GM21390 (cell line): ENCODE data around the gene C11orf91.
A peak's percentile ranks its signal among the peaks of the same experiment; 100 is the strongest.
"Not testable (repeated sequence)": the region's sequence is repeated elsewhere in the genome, so short reads cannot be mapped to it uniquely, and the experiment has no call there.

ENCODE experiments used
- ATAC-seq: cut with Tn5 transposase; IDR thresholded peaks from one replicate; pipeline ENCODE4 v1.9.1; 2021; ENCODE audit not compliant: unreplicated experiment

Gene C11orf91

DNA sequence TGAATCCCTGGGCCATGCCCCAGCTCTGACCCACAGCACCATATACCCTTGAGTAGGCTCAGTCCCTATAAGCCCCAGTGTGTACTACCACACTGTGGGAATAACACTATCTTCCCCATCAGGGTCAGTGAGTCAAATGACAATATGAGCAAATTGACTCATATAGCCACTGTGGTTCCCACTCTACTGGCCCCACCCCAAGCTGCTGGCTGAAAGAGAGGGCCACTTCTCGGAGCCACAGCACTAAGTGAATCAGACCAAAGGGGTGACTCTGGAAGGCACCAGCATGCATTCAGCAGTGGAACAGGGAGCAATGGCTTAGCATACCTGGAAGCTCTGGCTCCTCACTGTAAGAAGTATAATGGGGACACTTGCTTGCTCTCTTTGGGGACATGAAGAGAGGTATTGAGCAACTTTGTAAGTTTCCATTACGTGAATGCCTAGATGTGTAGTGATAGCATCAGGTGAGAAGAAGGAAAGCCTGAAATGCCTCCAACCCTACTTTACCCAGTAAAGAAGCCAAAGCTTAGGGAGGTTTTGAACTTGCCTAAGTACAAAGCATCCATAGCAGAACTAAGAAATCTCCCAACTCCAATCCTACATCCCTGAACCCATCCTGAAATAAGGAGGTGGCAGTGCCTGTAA, 22.1 kb upstream of the C11orf91 start:
- peak; percentile 71 for ATAC-seq

DNA sequence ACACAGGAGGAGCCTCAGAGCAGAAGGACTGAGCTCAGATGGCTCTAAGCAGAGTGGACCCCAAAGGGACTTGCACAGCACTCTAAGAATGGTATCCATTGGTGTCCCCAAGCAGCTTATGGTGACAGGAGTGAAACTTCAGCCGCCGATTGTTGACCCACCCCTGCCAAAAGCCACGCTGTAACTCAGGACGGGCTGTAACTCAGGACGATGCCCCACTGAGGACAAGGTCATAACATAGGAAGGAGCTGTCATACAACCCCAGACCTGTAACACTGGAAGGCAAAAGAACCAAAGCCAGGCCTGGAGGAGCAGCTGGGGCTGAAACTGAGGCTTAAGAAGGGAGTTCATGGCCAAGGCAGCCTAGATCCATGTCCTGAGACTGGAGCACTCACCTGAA, 21.4 kb upstream of the C11orf91 start:
- ATAC-seq = no peak

DNA sequence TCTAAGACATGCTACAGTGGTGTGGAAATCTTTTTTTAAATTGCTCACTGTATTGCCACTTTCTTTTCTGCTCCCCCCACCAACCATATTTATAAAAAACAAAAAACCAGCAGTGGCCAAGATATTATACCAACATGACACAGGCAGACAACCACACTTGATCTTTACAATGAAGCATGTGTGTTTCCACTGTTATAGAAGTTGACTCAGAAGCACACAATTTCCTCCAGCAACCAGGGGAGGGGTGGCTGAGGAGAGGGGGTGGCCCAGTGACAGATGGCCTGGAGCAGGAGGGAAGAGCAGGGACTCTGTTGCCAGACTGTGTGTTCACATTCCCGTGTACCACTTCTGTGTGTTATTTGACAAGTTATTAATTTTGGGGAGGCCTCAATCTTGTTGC, 20.8 kb upstream of the C11orf91 start:
- no peak for ATAC-seq

DNA sequence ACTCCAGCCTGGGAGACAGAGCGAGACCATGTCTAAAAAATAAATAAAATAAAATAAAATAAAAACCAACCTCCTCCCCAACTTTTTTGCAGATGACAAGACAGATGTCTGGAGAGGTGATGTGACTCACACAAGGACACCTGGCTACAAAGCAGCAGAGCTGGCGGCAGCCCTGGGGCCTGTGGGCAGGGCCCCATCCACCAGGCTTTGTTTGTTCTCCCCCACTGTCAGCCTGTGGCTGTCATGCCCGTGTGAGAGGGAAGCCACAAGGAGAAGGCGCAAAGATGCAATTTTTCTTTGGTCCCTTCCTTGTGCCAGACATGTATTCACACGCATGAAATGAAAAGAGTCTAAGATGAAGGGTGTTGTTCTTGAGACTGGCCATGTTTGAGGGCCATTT, 19.0 kb upstream of the C11orf91 start:
- ATAC-seq = no peak

DNA sequence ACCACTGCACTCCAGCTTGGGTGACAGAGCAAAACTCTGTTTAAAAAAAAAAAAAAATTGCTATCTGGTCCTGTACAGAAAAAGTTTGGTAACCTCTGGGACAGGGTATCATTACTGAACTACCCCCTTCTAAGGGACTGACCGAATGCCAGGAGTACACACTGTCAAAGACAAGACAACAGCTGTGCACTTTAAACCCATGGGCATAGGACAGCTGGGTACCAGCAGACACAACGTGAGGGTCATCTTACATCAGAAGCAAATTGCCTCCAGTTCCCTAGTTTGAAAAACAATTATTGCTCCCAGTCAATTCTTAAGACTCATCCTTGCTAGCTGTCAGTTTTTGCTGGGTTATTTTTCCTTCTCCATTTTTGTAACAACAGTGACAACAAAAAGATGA, 17.8 kb upstream of the C11orf91 start:
- ATAC-seq = no peak

DNA sequence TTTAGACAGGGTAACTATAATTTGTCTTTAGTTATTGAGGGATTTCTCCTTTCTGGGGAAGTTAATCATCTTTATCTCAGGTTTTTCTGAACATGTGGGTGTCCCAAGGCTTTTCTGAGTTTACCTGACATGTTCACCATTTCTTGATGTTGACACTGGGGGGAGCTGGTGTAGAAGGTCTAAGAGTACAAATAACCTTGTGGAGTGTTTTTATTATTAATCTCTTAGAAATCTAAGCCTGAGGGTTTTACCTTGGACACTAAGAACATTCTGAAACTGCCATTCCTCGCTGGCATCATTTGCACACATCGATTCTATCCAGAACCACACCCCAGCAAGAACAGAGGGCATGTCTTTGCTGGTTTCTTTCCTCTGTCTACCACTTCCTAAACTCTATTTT, 15.6 kb upstream of the C11orf91 start:
- ATAC-seq = no peak

DNA sequence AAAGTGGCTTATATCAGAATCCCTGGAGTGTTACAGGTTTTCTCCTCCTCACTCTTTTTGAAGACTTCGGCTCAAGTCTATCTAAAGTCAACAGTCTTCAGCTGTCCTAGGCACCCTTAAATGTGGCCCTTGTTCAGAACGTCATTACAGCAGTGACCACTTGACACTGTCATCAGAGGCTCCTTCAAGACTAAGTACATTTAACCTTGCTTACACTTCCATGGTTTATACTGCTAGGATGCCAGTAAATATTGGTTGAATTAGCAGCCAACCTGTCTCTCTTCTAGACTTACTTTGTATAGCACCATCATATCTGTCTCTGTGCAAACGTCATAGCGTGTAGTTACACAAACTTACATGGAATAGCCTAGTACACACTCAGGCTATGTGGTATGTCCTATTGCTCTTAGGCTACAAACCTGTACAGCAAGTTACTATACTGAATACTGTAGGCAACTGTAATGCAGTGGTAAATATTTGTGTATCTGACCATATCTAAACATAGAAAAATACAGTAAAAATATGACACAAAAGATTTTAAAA, 13.3 kb upstream of the C11orf91 start:
- ATAC-seq = no peak

DNA sequence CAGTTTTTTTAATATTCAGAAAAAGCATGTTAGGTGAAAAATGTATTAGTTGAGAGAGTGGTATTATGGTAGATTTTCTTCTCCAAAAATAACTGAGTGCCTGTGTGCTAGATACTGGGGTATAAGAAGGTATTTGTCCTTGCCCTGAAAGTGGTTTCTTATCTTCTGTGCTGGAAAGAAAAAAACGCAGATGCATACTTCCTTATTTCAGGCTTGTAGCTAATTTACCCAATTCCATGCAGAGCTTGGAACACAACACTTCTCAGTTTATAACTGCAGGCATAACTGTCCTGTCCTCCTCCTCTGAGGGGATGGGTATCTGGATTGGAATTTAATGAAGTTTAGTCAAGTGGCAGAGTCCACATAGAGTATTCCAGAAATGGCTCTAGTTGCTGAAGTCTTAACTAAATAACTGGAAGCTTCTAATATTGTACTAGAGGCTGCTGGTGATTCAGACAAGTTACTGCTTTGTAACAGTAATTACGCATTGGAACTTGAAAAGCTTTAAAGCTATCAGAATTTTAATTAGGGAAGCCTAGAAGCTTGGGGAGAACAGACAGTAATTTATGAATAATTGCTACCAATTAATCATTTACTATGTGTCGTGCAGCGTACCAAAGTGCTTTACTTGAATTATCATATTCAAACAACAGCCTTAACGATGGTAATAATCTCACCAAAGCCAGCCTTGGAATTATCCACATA, 12.7 kb upstream of the C11orf91 start:
- no peak for ATAC-seq

DNA sequence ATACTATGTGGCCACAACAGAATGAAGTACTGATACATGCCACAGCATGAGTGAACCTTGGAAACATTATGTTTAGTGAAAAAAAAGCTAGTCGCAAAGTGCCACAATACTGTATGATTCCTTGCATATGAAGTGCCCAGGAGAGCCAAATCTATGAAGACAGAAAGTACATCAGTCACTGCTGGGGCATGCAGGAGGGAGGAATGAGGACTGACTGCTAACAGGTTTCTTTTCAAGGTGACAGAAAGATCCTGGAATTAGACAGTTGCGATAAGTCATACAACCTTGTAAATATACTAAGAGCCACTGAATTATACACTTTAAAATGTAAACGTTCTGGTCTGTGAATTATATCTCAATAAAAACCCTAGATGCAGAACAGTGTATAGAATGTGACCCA, 11.8 kb upstream of the C11orf91 start:
- no peak for ATAC-seq

DNA sequence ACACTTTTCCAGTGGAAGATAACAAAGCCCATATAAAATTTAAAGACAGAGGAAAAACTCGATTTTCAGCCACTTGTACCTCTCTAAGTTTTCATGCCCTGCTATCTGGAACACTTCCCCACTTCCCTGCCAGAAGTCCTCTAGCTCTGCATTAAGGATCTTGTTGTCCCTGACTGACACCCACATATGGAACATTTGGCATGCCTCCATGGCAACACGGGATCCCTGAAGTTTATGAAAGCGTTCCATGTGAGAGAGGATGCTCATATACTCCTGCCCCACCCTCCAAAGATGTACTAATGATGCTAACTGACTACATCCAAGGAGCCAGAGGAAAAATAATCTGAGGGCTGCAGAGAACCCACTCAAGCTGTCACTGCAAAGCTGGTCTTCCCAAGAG, 8.8 kb upstream of the C11orf91 start:
- ATAC-seq = no peak

DNA sequence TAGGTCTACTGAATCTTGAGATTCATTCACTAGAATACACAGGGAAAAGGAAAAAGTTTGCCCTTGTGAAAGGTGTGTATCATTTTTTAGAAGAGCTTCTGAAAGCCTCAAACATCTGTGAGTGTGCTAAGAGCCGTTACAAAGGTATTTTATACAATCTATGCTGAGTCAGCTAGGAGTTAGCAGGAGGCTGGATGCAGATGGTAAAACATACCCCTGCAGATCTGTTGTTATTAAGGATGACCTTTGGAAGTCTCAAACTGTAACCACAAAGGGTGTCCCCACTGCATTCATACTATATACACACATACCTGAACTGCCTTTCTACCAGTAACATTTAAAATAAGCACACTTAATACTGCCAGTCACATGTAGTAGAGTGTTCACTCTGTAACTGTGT, 8.4 kb upstream of the C11orf91 start:
- ATAC-seq = no peak

DNA sequence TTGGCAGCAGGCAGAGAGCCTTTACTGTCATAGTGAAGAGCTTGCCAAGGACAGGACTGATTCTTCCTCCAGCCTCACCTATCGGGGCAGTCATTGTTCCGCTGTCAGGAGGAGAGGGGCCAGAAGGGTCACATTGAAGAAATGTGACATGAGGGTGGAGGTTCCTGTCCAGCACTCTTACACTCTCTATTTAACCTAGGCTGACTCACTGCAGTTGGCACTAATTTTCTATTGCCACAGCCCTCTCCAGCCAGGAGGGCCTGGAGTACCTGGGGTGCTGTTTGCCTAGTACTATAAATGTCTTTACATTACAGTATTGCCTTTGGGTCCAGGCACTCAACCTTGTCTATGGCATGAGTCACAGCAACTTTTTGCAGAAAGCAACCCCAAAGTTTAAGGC, 7.2 kb upstream of the C11orf91 start:
- not testable (repeated sequence) for ATAC-seq

DNA sequence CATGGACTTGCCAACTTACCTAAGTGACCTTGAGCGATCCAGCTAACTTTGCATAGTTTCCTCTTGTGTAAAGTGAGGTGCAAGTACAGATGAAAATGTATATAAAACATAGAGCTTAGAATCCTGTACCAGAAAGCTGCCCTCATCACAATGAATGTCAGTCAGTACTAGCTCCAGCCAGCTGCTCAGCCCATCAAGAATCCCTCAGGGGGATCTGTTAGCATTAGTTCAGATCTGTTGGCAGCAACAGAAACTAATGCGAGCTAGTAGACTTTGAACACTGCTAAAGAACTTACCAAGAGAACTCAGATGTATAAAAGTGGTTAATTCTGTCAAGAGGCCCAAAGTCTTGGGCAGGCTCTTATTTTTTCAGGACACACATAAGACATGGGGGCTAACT, 6.3 kb upstream of the C11orf91 start:
- no peak for ATAC-seq

DNA sequence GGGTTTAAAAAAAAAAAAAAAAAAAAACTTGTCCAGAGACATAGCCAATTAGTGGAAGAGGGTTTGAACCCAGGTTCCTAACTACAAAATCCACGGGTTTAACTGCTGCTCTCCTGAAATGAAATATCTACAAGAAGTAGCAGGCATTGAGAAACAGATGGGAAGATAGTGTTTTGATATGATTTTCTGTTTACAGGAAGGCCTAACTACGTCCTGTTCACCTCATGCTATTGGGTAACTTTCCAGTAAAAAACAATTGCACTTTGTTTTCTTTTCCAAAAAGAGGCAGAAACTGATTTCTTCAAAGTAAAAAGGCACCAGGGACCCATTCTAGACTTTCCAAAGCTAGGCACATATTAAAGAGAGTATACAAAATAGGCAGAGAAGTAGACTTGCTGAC, 5.9 kb upstream of the C11orf91 start:
- ATAC-seq = no peak

DNA sequence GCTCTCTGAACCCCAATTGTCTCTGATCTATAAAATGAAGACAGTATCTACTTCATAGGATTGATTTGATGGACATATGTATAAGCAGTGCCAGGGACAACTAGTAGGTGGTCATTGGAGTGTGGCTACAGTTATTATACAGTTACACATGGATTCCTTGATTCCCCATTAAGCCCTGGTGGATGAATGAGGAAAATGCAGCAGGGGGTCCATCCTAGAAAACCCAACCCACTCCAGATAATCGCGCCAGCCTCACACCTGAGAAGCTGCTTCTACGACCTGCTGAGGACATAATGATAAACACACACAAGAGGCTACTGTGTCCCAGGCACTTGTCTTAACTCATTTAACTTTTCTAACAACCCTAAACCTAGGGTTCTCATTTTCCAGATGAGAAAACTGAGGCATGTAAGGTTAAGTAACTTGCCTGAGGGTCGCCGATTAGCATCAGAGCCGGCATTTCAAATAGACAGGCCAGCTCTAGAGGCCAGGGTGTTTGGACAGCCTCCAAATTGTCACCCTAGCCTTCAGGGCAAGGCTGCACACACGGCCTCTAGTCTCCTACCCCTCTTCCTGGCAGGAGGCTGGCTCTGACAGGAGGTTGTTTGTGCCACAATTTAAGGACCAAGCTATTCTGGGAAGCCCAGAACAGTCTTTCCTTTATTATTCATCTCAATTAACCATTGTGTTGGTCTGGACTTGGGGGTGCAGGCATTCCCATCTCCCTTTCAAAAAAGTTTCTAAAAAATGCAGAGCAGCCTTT, 3.8 kb upstream of the C11orf91 start:
- ATAC-seq = no peak

DNA sequence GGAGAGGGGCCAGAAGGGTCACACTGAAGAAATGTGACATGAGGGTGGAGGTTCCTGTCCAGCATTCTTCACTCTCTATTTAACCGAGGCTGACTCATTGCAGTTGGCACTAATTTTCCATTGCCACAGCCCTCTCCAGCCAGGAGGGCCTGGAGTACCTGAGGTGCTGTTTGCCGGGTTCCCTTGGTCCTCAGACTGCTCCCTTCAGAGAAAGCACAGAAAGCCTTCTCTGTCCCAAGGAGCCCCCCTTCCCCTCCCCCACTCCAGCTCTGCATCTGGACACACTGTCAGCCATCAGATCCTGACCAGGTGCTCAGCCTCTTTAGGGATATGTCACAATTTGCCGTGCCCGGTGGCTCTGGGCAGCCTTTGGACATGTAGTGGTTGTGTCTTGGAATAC, 3.2 kb upstream of the C11orf91 start:
- ATAC-seq = no peak

DNA sequence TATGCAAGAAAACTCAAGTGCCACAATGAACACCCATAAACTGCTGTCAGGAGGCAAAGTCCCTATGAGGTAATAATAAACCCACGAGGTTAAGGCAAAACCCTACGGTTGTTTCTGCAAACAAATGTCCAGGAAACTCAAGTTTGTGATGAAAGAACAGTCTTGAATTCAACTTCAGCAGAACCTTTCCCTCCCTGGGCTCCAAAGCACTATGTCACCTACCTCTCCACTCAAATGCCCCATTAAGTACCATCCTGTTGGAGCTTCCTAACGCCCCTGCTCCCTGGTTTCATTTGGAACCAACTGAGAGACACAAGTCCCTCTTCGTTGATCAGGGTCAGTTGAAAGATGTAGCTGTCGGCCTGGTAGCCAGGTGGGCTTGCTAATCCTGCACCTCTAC, 2.6 kb upstream of the C11orf91 start:
- ATAC-seq = no peak

DNA sequence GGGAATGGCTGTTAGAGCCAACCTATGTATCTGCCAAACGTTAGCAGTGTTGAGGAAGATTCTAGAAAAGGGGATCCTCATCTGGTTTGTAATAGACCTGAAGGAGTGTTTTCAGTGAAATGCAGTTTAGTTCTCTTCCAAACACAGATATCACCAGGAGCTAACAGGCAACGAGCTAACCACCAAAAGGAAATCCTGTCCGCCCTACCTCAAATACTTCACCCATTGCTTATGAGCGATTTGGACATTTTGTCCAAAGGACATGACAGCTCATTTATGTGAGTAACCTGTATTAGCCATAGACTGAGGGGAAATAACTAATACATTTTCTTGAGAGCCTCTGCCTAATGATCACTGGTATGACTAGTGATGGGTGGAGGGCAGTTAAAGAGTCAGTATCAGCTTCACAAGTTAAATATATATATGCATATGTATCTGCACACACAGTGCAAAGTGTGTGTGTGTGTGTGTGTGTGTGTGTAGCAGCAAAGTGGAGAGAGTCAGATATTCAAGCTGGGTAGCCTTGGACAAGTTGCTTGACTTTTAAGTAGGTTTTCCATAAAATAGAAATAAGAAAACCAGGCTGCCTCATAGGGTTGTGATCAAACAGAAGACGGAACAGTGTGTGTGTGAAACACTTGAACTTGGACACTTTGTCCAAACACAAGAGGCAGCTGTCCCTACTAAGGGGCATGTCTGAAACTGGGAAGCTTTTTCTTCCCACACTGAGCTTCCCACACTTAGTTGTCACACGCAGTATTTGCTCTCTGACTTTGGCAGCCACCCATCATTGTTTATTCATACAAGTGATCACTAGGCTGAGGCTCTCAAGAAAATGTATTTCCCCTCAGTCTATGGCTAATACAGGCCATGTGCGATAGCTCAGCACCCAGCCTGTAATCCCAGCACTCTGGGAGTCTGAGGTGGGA, 940 bp upstream of the C11orf91 start:
- ATAC-seq = no peak

DNA sequence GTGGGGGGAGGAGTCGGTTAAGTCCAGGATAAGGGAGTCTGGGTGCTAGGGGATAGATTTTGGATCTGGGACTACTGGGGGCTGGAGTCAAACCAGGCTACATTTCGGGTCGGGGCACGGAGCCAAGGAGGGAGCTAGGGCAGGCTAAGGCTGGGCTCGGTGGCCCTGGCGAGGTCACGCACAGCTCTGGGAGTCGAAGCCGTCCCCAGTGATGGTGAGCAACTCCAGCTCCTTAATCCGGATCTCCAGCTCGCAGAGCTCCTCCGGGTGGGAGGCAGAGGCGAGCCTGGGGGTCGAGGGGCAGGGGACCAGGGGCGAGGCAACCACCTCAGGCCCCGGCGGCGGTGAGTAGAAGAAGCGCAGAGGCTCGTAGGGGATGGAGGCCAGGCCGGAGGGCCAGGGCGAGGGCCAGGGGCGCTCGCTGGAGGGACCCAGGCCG, 544 bp downstream of the C11orf91 start:
- no peak for ATAC-seq

DNA sequence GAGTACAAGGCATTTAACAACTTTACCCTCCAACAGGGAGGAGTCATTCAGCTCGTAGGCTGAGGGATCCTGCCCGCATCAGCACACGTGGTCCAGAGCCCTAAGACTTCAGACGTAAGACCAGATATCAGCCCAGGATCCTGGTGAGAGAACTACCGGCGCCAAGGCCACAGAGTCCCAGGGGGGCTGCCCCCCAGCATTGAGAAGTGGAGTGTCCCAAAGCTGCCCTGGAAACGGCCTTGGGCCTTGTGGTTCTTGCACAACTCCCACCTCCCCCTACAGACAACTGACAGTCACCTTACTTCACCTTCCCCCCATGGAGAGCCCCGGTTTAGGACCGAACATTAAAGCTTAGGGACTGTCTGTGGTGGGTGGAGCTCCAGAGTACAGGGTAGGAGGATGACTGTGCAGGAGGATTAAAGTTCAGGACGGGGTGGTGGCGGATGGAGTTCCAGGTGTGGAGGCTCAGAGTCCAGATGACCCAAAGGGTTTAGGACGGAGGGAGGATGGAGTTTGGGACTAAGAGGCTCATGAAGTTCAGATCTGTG, 1.0 kb downstream of the C11orf91 start:
- no peak for ATAC-seq

DNA sequence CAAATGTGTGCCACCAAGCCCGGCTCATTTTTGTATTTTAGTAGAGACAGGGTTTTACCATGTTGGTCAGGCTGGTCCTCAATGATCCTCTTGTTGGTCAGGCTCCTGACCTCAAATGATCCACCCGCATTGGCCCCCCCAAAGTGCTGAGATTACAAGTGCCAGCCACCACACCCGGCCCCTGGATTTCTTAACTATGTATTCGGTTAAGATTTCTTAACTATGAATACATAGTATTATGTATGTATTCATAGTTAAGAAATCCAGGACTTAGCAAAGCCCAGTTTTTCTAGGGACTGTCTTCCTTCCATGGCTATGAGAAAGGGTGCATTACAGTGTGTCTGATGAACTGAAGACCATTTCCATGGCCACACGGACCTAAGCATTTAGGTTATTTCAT, 1.7 kb downstream of the C11orf91 start:
- no peak for ATAC-seq
